Esophagus squamous epithelium (tissue), 5 donors: Measurements from ENCODE around the gene KCNJ2. TPM values are rescaled to one million over a fixed set of nuclear protein-coding genes. Genes with fewer than 3 reads are reported as not detected.

ENCODE experiments used
- DNase-seq: peaks from one replicate; lab custom pipeline; 2025; lab: John Stamatoyannopoulos, UW
- H3K27ac ChIP-seq, 4 donors: fragments of 200-600 bp; sonication (generic); one replicate each; pipeline ENCODE4 v1.5.1; 2016 to 2019; ENCODE audit warnings: mild to moderate bottlenecking in 1 of 4
- H3K27me3 ChIP-seq, 4 donors: fragments of 200-600 bp; sonication (generic); 1 replicate in 3 of 4; 2 replicates in 1 of 4; pipeline versions ENCODE4 v1.5.1 to v1.6.0; 2017 to 2021; ENCODE audit warnings: antibody characterized with exemption in 1 of 4
- H3K36me3 ChIP-seq, 3 donors: fragments of 200-600 bp; sonication (generic); one replicate each; pipeline ENCODE4 v1.5.1; 2016 to 2019
- H3K4me1 ChIP-seq, 3 donors: fragments of 200-600 bp; sonication (generic); one replicate each; pipeline ENCODE4 v1.5.1; 2017 to 2019
- H3K4me3 ChIP-seq, 4 donors: fragments of 200-600 bp; sonication (generic); 1 replicate in 3 of 4; 2 replicates in 1 of 4; pipeline ENCODE4 v1.5.1; 2016 to 2019; ENCODE audit warnings: mild to moderate bottlenecking in 2 of 4, moderate library complexity in 1 of 4
- H3K9me3 ChIP-seq, 3 donors: fragments of 200-600 bp; sonication (generic); one replicate each; pipeline ENCODE4 v1.5.1; 2016 to 2019
- CTCF ChIP-seq, 6 experiments: fragments of 450-650 bp in 4 of 6; fragments of 200-600 bp in 2 of 6; sonication (generic) in 2 of 6; IDR thresholded peaks; one replicate each; pipeline ENCODE4 v1.5.1; 2016 to 2019; ENCODE audit warnings: antibody characterized with exemption in 6 of 6, mild to moderate bottlenecking in 4 of 6, moderate library complexity in 4 of 6
- POLR2A ChIP-seq, 4 donors: fragments of 450-650 bp; IDR thresholded peaks; one replicate each; pipeline ENCODE4 v1.6.1; 2017; ENCODE audit warnings: antibody characterized with exemption in 4 of 4, mild to moderate bottlenecking in 4 of 4, moderate library complexity in 3 of 4
- WGBS, 2 donors: methylation state at CpG; one replicate each; pipeline ENCODE4 v1.1.5; 2018; 5-methylcytosine and 5-hydroxymethylcytosine counted together
- intact Hi-C: fragments of 100-400 bp; cut with DNase I; formaldehyde crosslinking; loops from one replicate; pipeline ENCODE4 v1.15.0; 2022
- total RNA-seq, 4 donors: library from RNA; depleted of rRNA; stranded (reverse); fragments of >200 nt; gene quantifications; one replicate each; pipeline ENCODE4 v1.1.0, GENCODE V29; 2016
- donor health status: DM: yes; HTN: yes; CAD: no.

Gene KCNJ2
- total RNA-seq, 4 donors from 2014 or later: 4.8 to 13.5 (median 8.0) TPM

- intact Hi-C loops: no loop called here
- TF ChIP-seq POLR2A (IDR thresholded peaks at IDR 0.05) (no peak), CTCF (IDR thresholded peaks at IDR 0.05) (no peak)
- 65 to 73% methylated on average over 3 of the region's 3 CpGs for WGBS, 2 donors
- Histone ChIP-seq H3K9me3 (no peaks in the 10 kb centered on the region), H3K4me1 (peaks cover 18 to 50% (median 22%) of the 10 kb centered on the region in 3 donors), H3K4me3 (peak overlapping the region in 1 of 4 donors; percentile 60), H3K36me3 (no peaks in the 10 kb centered on the region), H3K27me3 (no peaks in the 10 kb centered on the region), H3K27ac (peak overlapping the region; percentile 81 to 90 (median 88))
- no peak for DNase-seq
These were observed 31.0 kb upstream of the KCNJ2 start for GRCh38 chr17:70138291-70138865.

- TF ChIP-seq POLR2A (IDR thresholded peaks at IDR 0.05) (no peak), CTCF (IDR thresholded peaks at IDR 0.05) (no peak)
- peaks cover 18 to 58% (median 22%) of the 10 kb centered on the region in 3 donors for H3K4me1 ChIP-seq
- no peak overlapping the region for H3K4me3 ChIP-seq
- no peaks in the 10 kb centered on the region for H3K36me3 ChIP-seq
- intact Hi-C loops: no loop called here
- 37 to 51% methylated on average over 3 of the region's 3 CpGs for WGBS, 2 donors
- no peak for DNase-seq
- H3K27ac ChIP-seq: peak overlapping the region in 1 of 4 donors; percentile 88
- no peaks in the 10 kb centered on the region for H3K9me3 ChIP-seq
- no peaks in the 10 kb centered on the region for H3K27me3 ChIP-seq
These were observed 29.8 kb upstream of the KCNJ2 start for GRCh38 chr17:70139449-70139993.

GRCh38 chr17:70144260-70144846 lies 25.0 kb upstream of the KCNJ2 start:
- TF ChIP-seq CTCF (IDR thresholded peaks at IDR 0.05) (peak; percentile 24 to 81 (median 65)), POLR2A (IDR thresholded peaks at IDR 0.05) (no peak)
- H3K27me3 ChIP-seq: no peaks in the 10 kb centered on the region
- H3K9me3 ChIP-seq: no peaks in the 10 kb centered on the region
- WGBS, 2 donors: 20 to 21% methylated on average over 6 of the region's 6 CpGs
- no peak overlapping the region for H3K27ac ChIP-seq
- intact Hi-C loops: loop anchor here (10.0 kb wide), 1 partner anchor 540 kb away; no protein-coding TSS in a partner anchor
- H3K4me3 ChIP-seq: no peak overlapping the region
- no peak for DNase-seq
- no peaks in the 10 kb centered on the region for H3K36me3 ChIP-seq
- H3K4me1 ChIP-seq: peaks cover 0 to 18% (median under 1%) of the 10 kb centered on the region in 3 donors

- Histone ChIP-seq H3K36me3 (no peaks in the 10 kb centered on the region), H3K27me3 (no peaks in the 10 kb centered on the region), H3K4me1 (no peaks in the 10 kb centered on the region), H3K27ac (no peak overlapping the region), H3K9me3 (no peaks in the 10 kb centered on the region), H3K4me3 (no peak overlapping the region)
- no peak for TF ChIP-seq CTCF (IDR thresholded peaks at IDR 0.05)
- no peak for TF ChIP-seq POLR2A (IDR thresholded peaks at IDR 0.05)
- intact Hi-C loops: no loop called here
- WGBS, 2 donors: 82 to 96% methylated on average over 3 of the region's 3 CpGs
- DNase-seq: no peak
These were observed 16.1 kb upstream of the KCNJ2 start for GRCh38 chr17:70153210-70153609.

GRCh38 chr17:70157151-70157550 lies 12.2 kb upstream of the KCNJ2 start:
- Histone ChIP-seq H3K4me1 (peaks cover 0 to 16% (median 0%) of the 10 kb centered on the region in 3 donors), H3K27me3 (no peaks in the 10 kb centered on the region), H3K4me3 (no peak overlapping the region), H3K9me3 (no peaks in the 10 kb centered on the region), H3K27ac (no peak overlapping the region), H3K36me3 (no peaks in the 10 kb centered on the region)
- intact Hi-C loops: no loop called here
- no peak for DNase-seq
- WGBS, 2 donors: 74 to 87% methylated on average over 4 of the region's 4 CpGs
- no peak for TF ChIP-seq CTCF (IDR thresholded peaks at IDR 0.05)
- no peak for TF ChIP-seq POLR2A (IDR thresholded peaks at IDR 0.05)
